Subcutaneous abdominal adipose tissue (tissue), 5 donors: Measurements from ENCODE around the gene LCN12.
"Not testable (repeated sequence)": the region's sequence is repeated elsewhere in the genome, so short reads cannot be mapped to it uniquely, and the experiment has no call there.

Source experiments
- H3K27ac ChIP-seq: one replicate; pipeline ENCODE4 v1.7.0; 2013; ENCODE audit warnings: low read depth, mild to moderate bottlenecking, inconsistent platforms, low read length, moderate library complexity
- H3K27me3 ChIP-seq, 5 donors: one replicate each; pipeline ENCODE4 v1.7.0; 2013; ENCODE audit warnings: low read length in 5 of 5, inconsistent platforms in 1 of 5; ENCODE audit not compliant: control insufficient read depth in 5 of 5, insufficient read depth in 4 of 5
- H3K36me3 ChIP-seq, 5 donors: one replicate each; pipeline ENCODE4 v1.7.0; 2013; ENCODE audit warnings: low read length in 5 of 5; ENCODE audit not compliant: control insufficient read depth in 5 of 5, insufficient read depth in 5 of 5
- H3K4me1 ChIP-seq, 5 donors: one replicate each; pipeline ENCODE4 v1.7.0; 2013; ENCODE audit warnings: low read length in 5 of 5, mild to moderate bottlenecking in 3 of 5, moderate library complexity in 1 of 5; ENCODE audit not compliant: control insufficient read depth in 5 of 5, insufficient read depth in 5 of 5
- H3K4me3 ChIP-seq, 5 donors: one replicate each; pipeline ENCODE4 v1.7.0; 2013; ENCODE audit warnings: low read length in 5 of 5, low read depth in 1 of 5
- H3K9ac ChIP-seq, 5 donors: one replicate each; pipeline ENCODE4 v1.7.0; 2013; ENCODE audit warnings: low read length in 5 of 5, mild to moderate bottlenecking in 4 of 5, moderate library complexity in 3 of 5
- H3K9me3 ChIP-seq, 5 donors: one replicate each; pipeline ENCODE4 v1.7.0; 2013; ENCODE audit warnings: low read length in 5 of 5; ENCODE audit not compliant: control insufficient read depth in 5 of 5
- donor health status: healthy.
- donor health status: healthy.
- donor health status: healthy.
- donor health status: healthy.
- donor health status: healthy.

The LCN12 gene

DNA sequence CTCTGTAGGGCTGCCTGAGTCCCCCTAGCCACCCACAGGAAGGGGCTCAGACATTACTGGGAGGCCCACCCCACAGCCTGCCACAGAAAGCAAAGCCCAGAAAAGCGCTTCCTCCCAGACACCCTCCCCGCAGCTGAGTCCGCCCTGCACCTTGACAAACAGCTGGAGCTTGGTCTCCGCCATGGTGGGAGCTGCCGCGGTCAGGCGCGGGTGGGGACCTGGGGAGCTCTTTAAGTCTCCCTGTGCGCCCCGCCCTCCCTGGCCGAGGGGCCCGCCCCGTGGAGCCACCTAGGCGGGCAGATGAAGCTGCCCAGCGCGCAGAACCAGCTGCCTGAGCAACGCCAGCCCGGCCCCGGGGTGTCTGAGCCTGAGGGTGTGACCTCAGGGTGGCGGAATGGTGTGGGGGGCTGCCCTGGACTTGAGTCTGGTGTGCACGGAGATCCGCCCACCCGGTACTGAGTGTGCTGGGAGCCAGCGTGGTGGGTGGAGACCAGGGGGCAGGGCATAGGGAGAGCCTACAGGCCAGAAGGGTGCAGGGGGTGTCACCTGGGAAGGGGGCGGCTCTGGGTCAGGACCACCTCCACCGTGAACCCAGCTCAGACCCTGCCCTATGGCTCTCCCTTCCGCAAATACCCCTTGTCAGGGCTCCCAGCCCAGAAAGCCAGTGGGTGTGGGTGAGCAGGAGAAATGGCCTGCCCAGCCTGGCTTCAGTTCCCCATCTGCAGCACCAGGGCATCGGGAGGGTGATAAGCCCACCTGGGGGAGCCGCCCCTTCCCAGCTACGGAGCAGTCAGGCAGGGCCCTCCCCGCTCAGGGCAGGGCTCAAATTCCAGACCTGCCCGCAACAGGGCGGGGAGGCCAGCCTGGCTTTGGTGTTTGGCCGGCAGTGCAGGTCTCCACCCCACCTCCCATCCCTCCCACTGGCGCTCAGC lies 44.6 kb downstream of the LCN12 start, which contains the start of gene CLIC3:
CLIC3 (minus strand) TSS at position 208 of the 932 bp plus-strand sequence; CDS start at position 183, 25 bp downstream.
- H3K9ac ChIP-seq: no peak within 1 kb of the TSS
- peaks cover 8 to 23% (median 21%) of the 10 kb centered on the region in 5 donors for H3K27me3 ChIP-seq
- H3K36me3 ChIP-seq: peaks cover 0 to 7% (median 4%) of the 10 kb centered on the region in 5 donors
- peak within 1 kb of the TSS in 2 of 5 donors; percentile 11 to 19 for H3K4me3 ChIP-seq
- peaks cover 1 to 47% (median 35%) of the 10 kb centered on the region in 5 donors for H3K4me1 ChIP-seq
- no peak within 1 kb of the TSS for H3K27ac ChIP-seq
- no peaks in the 10 kb centered on the region for H3K9me3 ChIP-seq

DNA sequence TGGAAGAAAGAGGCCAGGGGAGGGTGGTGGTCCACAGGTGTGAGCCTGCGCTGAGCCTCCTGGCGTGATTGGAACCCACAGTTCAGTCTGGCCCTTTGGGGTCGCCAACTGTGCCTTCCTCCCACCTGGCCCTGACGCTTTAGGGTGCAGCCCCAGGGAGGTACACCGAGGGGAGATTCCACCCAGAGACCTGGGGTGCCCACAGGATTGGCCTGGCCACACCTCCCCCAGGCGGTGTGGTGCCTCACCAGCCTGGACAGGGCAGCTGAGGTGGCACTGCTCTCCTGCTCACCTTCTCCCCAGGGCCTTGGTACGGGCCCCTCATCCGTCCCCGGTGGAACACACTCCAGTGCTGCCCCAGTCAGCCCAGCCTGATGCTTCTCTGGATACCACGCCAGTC lies 45.3 kb downstream of the LCN12 start:
- Histone ChIP-seq H3K36me3 (peaks cover 0 to 7% (median 4%) of the 10 kb centered on the region in 5 donors), H3K27me3 (peaks cover 8 to 23% (median 21%) of the 10 kb centered on the region in 5 donors), H3K4me1 (peaks cover 1 to 49% (median 35%) of the 10 kb centered on the region in 5 donors), H3K4me3 (no peak overlapping the region), H3K9ac (no peak overlapping the region), H3K9me3 (no peaks in the 10 kb centered on the region), H3K27ac (no peak overlapping the region)

DNA sequence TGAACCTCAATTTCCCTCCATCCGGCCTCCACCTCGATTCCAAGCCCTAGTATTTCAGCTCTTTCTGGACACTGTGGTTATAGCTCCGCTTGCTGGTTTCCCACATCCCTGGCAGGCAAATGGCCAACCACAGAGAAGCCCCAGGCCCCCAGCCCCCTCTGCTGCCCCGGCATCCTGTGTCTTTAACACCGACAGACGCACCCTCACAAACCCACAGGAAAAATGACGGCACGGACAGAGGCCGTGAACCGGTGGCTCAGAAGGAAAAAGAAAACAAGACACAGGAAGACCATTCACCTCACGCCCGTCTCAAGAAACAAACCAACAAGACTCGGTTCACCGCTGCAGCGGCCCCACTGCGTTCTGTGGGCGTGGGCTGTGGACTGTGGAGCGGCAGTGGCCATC lies 45.8 kb downstream of the LCN12 start:
- Histone ChIP-seq H3K9ac (peak overlapping the region in 1 of 5 donors; percentile 28), H3K4me3 (no peak overlapping the region), H3K27me3 (peaks cover 8 to 23% (median 21%) of the 10 kb centered on the region in 5 donors), H3K36me3 (peaks cover 0 to 7% (median 4%) of the 10 kb centered on the region in 5 donors), H3K9me3 (no peaks in the 10 kb centered on the region), H3K4me1 (peaks cover 1 to 45% (median 30%) of the 10 kb centered on the region in 5 donors), H3K27ac (no peak overlapping the region)

DNA sequence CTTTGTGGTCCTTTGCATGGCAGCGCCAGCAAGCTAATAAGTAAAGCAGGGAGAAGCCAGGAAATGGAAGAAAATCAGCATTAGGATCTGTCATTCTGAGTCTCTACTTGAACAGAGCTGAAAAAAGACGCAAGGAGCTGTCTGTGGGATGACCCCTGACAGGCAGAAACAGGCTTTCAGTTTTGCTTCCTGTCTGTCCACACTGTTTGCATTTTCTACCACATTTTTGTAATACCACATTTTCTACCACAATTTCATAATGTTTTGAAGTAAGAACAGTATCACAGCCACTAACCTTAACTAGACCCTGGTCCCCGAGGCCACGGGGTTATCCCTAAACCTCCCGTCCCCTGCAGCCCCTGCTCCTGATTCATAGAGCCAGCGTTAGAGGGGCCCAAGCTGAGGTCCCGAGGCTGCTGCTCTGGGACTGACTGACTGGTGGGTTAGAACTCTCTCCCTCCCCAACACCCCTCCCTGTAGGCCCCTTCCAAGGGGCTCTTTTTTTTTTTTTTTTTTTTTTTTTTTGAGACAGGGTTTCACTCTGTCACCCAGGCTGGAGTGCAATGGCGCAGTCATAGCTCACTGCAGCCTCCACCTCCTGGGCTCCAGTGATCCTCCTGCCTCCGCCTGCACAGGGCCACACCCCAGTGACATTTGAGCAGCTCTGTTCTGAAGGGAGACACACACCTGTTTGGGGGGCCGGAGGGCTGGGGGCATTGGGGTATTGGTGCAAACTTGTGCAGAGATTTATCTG lies 48.3 kb downstream of the LCN12 start:
- H3K9ac ChIP-seq: peak overlapping the region in 2 of 5 donors; percentile 35 to 45
- H3K9me3 ChIP-seq: peaks cover 0 to 3% (median 0%) of the 10 kb centered on the region in 5 donors
- H3K27me3 ChIP-seq: peaks cover 0 to 19% (median 13%) of the 10 kb centered on the region in 5 donors
- H3K4me3 ChIP-seq: no peak overlapping the region
- no peak overlapping the region for H3K27ac ChIP-seq
- H3K36me3 ChIP-seq: no peaks in the 10 kb centered on the region
- peaks cover 0 to 29% (median 17%) of the 10 kb centered on the region in 5 donors for H3K4me1 ChIP-seq

DNA sequence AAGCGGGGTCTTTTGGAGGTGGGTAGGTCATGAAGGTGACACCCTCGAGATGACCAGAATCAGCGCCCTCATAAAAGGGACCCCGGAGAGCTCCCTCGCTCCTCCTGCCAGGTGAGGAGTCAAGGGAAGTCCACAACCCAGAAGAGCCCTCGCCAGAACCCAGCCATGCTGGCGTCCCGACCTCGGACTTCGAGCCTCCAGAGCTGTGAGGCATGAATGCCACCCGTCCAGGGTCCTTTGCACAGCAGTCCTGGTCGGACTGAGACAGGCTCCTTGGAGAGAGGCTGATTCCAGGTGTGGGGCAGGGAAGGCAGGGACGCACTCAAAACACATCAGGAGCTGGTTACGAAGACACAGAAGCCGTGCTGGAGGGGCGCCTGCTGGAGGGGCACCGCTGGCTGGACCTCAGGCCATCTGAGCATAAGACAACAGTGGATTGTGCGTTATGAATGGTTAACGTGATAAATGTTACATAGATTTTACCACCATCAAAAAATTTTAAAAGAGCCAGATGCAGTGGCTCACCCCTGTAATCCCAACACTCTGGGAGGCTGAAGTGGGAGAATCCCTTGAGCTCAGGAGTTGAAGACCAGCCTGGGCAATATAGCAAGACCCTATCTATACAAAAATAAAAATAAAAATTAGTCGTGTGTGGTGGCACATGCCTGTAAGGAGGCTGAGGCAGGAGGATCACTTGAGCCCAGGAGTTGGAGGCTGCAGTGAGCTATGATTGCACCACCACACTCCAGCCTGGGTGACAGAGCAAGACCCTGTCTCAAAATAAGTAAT lies 50.0 kb downstream of the LCN12 start:
- Histone ChIP-seq H3K27ac (no peak overlapping the region), H3K4me1 (peaks cover 0 to 13% (median 5%) of the 10 kb centered on the region in 5 donors), H3K27me3 (peaks cover 0 to 6% (median 1%) of the 10 kb centered on the region in 5 donors), H3K9ac (no peak overlapping the region), H3K4me3 (no peak overlapping the region), H3K9me3 (peaks cover 0 to 3% (median 0%) of the 10 kb centered on the region in 5 donors), H3K36me3 (no peaks in the 10 kb centered on the region)

- Histone ChIP-seq H3K27me3 (no peaks in the 10 kb centered on the region), H3K4me3 (no peak overlapping the region), H3K27ac (no peak overlapping the region), H3K36me3 (peaks cover 0 to 4% (median under 1%) of the 10 kb centered on the region in 5 donors), H3K9ac (no peak overlapping the region), H3K4me1 (peaks cover 0 to 13% (median 5%) of the 10 kb centered on the region in 5 donors), H3K9me3 (peaks cover 0 to 3% (median 0%) of the 10 kb centered on the region in 5 donors)
Observed at GRCh38 chr9:137002646-137003041, 50.6 kb downstream of the LCN12 start.

DNA sequence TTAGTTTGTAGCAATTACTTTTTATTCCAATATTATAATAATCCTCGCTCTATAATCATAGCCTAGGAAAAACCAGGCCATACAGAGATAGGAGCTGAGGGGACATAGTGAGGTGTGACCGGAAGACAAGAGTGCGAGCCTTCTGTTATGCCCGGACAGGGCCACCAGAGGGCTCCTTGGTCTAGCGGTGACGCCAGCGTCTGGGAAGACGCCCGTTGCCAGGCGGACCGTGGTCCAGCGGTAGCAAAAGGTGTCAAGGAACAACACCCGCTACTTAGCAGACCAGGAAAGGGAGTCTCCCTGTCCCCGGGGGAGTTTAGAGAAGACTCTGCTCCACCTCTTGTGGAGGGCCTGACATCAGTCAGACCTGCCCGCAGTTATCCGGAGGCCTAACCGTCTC lies 52.2 kb downstream of the LCN12 start:
- H3K9ac ChIP-seq, H3K27ac ChIP-seq, H3K4me3 ChIP-seq, H3K27me3 ChIP-seq, H3K9me3 ChIP-seq: not testable (repeated sequence)
- H3K4me1 ChIP-seq: peaks cover 0 to 13% (median 5%) of the 10 kb centered on the region in 5 donors
- peaks cover 0 to 16% (median 9%) of the 10 kb centered on the region in 5 donors for H3K36me3 ChIP-seq
